Esophagus muscularis mucosa (tissue), 4 donors: ENCODE measurements around the gene SELENOH. TPM values are rescaled to one million over a fixed set of nuclear protein-coding genes. Genes with fewer than 3 reads are reported as not detected.
"Not testable (repeated sequence)": the region's sequence is repeated elsewhere in the genome, so short reads cannot be mapped to it uniquely, and the experiment has no call there.

Experiments
- DNase-seq: peaks from one replicate; pipeline ENCODE4 v3.0.0-alpha.2; 2017; ENCODE audit errors: extremely low spot score
- H3K27ac ChIP-seq, 4 donors: fragments of 200-600 bp; sonication (generic); replicated peaks in 1 of 4; 1 replicate in 3 of 4; 2 replicates in 1 of 4; pipeline ENCODE4 v1.5.1; 2016 to 2019; ENCODE audit warnings: mild to moderate bottlenecking in 1 of 4
- H3K27me3 ChIP-seq, 4 donors: fragments of 200-600 bp; sonication (generic); one replicate each; pipeline versions ENCODE4 v1.5.1 to v1.6.0; 2016 to 2019
- H3K36me3 ChIP-seq, 4 donors: fragments of 200-600 bp; sonication (generic); one replicate each; pipeline ENCODE4 v1.5.1; 2016 to 2019
- H3K4me1 ChIP-seq, 4 donors: fragments of 200-600 bp; sonication (generic); one replicate each; pipeline ENCODE4 v1.5.1; 2016 to 2019
- H3K4me3 ChIP-seq, 4 donors: fragments of 200-600 bp; sonication (generic); 1 replicate in 2 of 4; 2 replicates in 2 of 4; pipeline ENCODE4 v1.5.1; 2016 to 2019; ENCODE audit warnings: mild to moderate bottlenecking in 4 of 4, moderate library complexity in 1 of 4
- H3K9me3 ChIP-seq, 4 donors: fragments of 200-600 bp; sonication (generic); 1 replicate in 3 of 4; 2 replicates in 1 of 4; pipeline ENCODE4 v1.5.1; 2016 to 2019
- EP300 ChIP-seq: sonication (generic); formaldehyde crosslinking; IDR thresholded peaks from one replicate; pipeline ENCODE4 v1.6.1; 2017; ENCODE audit warnings: antibody characterized with exemption
- POLR2A ChIP-seq: fragments of 450-650 bp; IDR thresholded peaks from one replicate; pipeline ENCODE4 v1.6.1; 2017; ENCODE audit warnings: antibody characterized with exemption, moderate library complexity, mild to moderate bottlenecking, low read depth
- POLR2AphosphoS5 ChIP-seq, 2 donors: sonication (generic); formaldehyde crosslinking; IDR thresholded peaks; one replicate each; pipeline ENCODE4 v1.6.1; 2017; ENCODE audit warnings: antibody characterized with exemption in 2 of 2
- WGBS: methylation state at CpG from one replicate; pipeline ENCODE4 v1.1.5; 2018; 5-methylcytosine and 5-hydroxymethylcytosine counted together
- intact Hi-C: fragments of 100-400 bp; cut with DNase I; formaldehyde crosslinking; loops from one replicate; pipeline ENCODE4 v1.15.1; 2023
- total RNA-seq, 4 donors: library from RNA; depleted of rRNA; stranded (reverse); fragments of >200 nt; gene quantifications; one replicate each; pipeline versions ENCODE4 v1.1.0 to v1.2.1, GENCODE V29; 2016
- TF ChIP-seq, protein P1 (sequence below), 3 experiments: fragments of 200-600 bp in 2 of 3; fragments of 450-650 bp in 1 of 3; sonication (generic) in 2 of 3; IDR thresholded peaks; one replicate each; pipeline ENCODE4 v1.5.1; 2017 to 2019; ENCODE audit warnings: antibody characterized with exemption in 3 of 3, mild to moderate bottlenecking in 2 of 3, moderate library complexity in 1 of 3

The SELENOH gene
- total RNA-seq, 4 donors from 2014 or later: 71.4 to 109 (median 82.6) TPM

- 84% methylated on average over 4 of the region's 4 CpGs for whole genome bisulfite sequencing
- H3K36me3 ChIP-seq: peaks cover 31 to 71% (median 64%) of the 10 kb centered on the region in 4 donors
Observed at GRCh38 chr11:57703341-57703740, 38.0 kb upstream of the SELENOH start.

DNA sequence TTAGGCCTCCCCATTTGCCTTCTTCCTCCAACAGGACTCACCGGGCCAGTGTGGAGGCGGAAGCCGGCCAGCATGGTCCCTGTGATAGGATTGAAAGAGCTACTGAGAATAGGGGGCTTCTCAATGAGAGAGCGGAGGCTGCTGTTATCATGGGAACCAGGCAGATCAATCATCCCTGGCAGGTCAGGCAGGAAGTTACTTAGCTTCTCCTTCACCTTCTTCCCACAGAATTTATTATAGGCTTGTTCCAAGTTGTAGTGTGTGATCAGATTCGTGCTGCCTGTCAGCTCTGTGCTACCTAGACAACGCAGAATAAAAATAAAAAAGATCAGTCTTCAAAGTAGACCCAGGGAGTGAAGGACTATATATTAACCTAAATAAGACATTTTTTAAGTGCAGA lies 36.4 kb upstream of the SELENOH start:
- WGBS: 91% methylated on average over 6 of the region's 6 CpGs
- H3K27me3 ChIP-seq: no peaks in the 10 kb centered on the region
- H3K36me3 ChIP-seq: peaks cover 16 to 69% (median 51%) of the 10 kb centered on the region in 4 donors
- no peak for DNase-seq
- no peak overlapping the region for H3K27ac ChIP-seq
- H3K9me3 ChIP-seq: no peaks in the 10 kb centered on the region
- TF ChIP-seq, protein P1, sequence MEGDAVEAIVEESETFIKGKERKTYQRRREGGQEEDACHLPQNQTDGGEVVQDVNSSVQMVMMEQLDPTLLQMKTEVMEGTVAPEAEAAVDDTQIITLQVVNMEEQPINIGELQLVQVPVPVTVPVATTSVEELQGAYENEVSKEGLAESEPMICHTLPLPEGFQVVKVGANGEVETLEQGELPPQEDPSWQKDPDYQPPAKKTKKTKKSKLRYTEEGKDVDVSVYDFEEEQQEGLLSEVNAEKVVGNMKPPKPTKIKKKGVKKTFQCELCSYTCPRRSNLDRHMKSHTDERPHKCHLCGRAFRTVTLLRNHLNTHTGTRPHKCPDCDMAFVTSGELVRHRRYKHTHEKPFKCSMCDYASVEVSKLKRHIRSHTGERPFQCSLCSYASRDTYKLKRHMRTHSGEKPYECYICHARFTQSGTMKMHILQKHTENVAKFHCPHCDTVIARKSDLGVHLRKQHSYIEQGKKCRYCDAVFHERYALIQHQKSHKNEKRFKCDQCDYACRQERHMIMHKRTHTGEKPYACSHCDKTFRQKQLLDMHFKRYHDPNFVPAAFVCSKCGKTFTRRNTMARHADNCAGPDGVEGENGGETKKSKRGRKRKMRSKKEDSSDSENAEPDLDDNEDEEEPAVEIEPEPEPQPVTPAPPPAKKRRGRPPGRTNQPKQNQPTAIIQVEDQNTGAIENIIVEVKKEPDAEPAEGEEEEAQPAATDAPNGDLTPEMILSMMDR (IDR thresholded peaks at IDR 0.05): no peak
- H3K4me1 ChIP-seq: peaks cover 0 to 2% (median under 1%) of the 10 kb centered on the region in 4 donors
- H3K4me3 ChIP-seq: no peak overlapping the region
- intact Hi-C loops: no loop called here

More at GRCh38 chr11:57703341-57703740, 38.0 kb upstream of the SELENOH start:
- H3K27me3 ChIP-seq: no peaks in the 10 kb centered on the region
- no peak overlapping the region for H3K4me3 ChIP-seq
- DNase-seq: no peak
- intact Hi-C loops: no loop called here
- TF ChIP-seq EP300: no peak
- TF ChIP-seq POLR2AphosphoS5 (IDR thresholded peaks at IDR 0.05): no peak
- TF ChIP-seq POLR2A: no peak
- TF ChIP-seq, protein P1 (IDR thresholded peaks at IDR 0.05): no peak
- no peaks in the 10 kb centered on the region for H3K9me3 ChIP-seq
- no peaks in the 10 kb centered on the region for H3K4me1 ChIP-seq
- H3K27ac ChIP-seq: no peak overlapping the region

DNA sequence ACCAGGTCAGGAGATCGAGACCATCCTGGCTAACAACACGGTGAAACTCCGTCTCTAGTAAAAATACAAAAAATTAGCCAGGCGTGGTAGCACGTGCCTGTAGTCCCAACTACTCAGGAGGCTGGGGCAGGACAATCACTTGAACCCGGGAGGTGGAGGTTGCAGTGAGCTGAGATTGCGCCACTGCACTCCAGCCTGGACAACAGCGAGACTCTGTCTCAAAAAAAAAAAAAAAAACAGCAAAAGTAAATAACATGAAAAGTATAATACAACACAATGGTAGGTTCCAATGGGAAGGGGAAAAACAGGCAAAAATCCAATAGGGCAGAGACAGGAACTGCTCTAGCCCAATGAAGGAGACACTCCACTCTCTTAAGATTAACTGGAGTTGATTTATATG lies 35.9 kb upstream of the SELENOH start:
- H3K4me3 ChIP-seq, H3K27ac ChIP-seq, H3K9me3 ChIP-seq, H3K4me1 ChIP-seq, DNase-seq, intact Hi-C loops, H3K27me3 ChIP-seq: not testable (repeated sequence)
- peaks cover 11 to 64% (median 46%) of the 10 kb centered on the region in 4 donors for H3K36me3 ChIP-seq
- WGBS: 94% methylated on average over 8 of the region's 8 CpGs

GRCh38 chr11:57709802-57710367 lies 31.4 kb upstream of the SELENOH start:
- WGBS: 93% methylated on average over 5 of the region's 5 CpGs
- Histone ChIP-seq H3K4me3 (no peak overlapping the region), H3K4me1 (peaks cover 28 to 40% (median 35%) of the 10 kb centered on the region in 4 donors), H3K36me3 (peaks cover 0 to 24% (median 6%) of the 10 kb centered on the region in 4 donors), H3K27ac (no peak overlapping the region), H3K9me3 (no peaks in the 10 kb centered on the region), H3K27me3 (no peaks in the 10 kb centered on the region)
- intact Hi-C loops: loop anchor here (2.0 kb wide), 1 partner anchor 39 kb away; no protein-coding TSS in a partner anchor
- DNase-seq: no peak
- TF ChIP-seq, protein P1 (IDR thresholded peaks at IDR 0.05): no peak
- TF ChIP-seq EP300 (no peak), POLR2A (no peak), POLR2AphosphoS5 (IDR thresholded peaks at IDR 0.05) (no peak)

GRCh38 chr11:57711414-57712255 lies 29.7 kb upstream of the SELENOH start, which contains the start of gene MED19:
TSS of gene MED19 (minus strand) at chr11:57712215. CDS start at chr11:57712179, 36 bp downstream.
- intact Hi-C loops: loop anchor here (2.0 kb wide), 1 partner anchor 41 kb away; no protein-coding TSS in a partner anchor
- H3K9me3 ChIP-seq: no peaks in the 10 kb centered on the region

More at GRCh38 chr11:57711414-57712255, 29.7 kb upstream of the SELENOH start, which contains the start of gene MED19:
- WGBS: 15% methylated on average over 22 of the region's 51 CpGs
- TF ChIP-seq POLR2AphosphoS5 (IDR thresholded peaks at IDR 0.05) (peak in 1 of 2 donors; percentile 87), POLR2A (no peak)
- Histone ChIP-seq H3K4me1 (peaks cover 33 to 44% (median 39%) of the 10 kb centered on the region in 4 donors), H3K36me3 (peaks cover 0 to 14% (median 5%) of the 10 kb centered on the region in 4 donors), H3K4me3 (peak within 1 kb of the TSS; percentile 88 to 98 (median 90)), H3K27me3 (no peaks in the 10 kb centered on the region), H3K27ac (peak within 1 kb of the TSS; percentile 89 to 96 (median 92))
- DNase-seq: peak; percentile 97
